ENCODE results near the gene PIEZO1. TPM values are rescaled to one million over a fixed set of nuclear protein-coding genes. Genes with fewer than 3 reads are reported as not detected.

Gene PIEZO1
- polyA plus RNA-seq, 1 of the 3 experiments (the other 2 are of a cell fraction) = 184 TPM

GRCh38 chr16:88827727-88828126 is 42.7 kb upstream of the PIEZO1 start (continued):
- no peak for TF ChIP-seq USF1 (IDR thresholded peaks at IDR 0.05; ENCODE audit: borderline replicate concordance, low read depth)
- TF ChIP-seq FOXM1 (IDR thresholded peaks at IDR 0.05; ENCODE audit: low read depth) = no peak
- TF ChIP-seq MXI1 (IDR thresholded peaks at IDR 0.05; ENCODE audit: low read depth, low read length) = no peak
- no peak for TF ChIP-seq CHD2 (IDR thresholded peaks at IDR 0.05; ENCODE audit: low read length, partially characterized antibody)
- no peak for TF ChIP-seq RCOR1 (IDR thresholded peaks at IDR 0.05; ENCODE audit: low read length)
- TF ChIP-seq SMC3 (IDR thresholded peaks at IDR 0.05; ENCODE audit: low read depth, low read length) = no peak
- TF ChIP-seq FOXJ3 (CRISPR knock-in tag; IDR thresholded peaks at IDR 0.05) = no peak
- no peak for TF ChIP-seq NFIC (IDR thresholded peaks at IDR 0.05; ENCODE audit: borderline replicate concordance)
- TF ChIP-seq NRF1 (IDR thresholded peaks at IDR 0.05; ENCODE audit: low read depth, low read length) = no peak
- TF ChIP-seq TEAD4 (IDR thresholded peaks at IDR 0.05; ENCODE audit: borderline replicate concordance, insufficient read depth) = no peak

- H3K27me3 ChIP-seq (ENCODE audit: insufficient read depth) = no peaks in the 10 kb centered on the region
- TF ChIP-seq POLR2AphosphoS5 (IDR thresholded peaks at IDR 0.05; ENCODE audit: low read depth, low read length) = no peak
- no peak for TF ChIP-seq RAD21 (IDR thresholded peaks at IDR 0.05; ENCODE audit: low read length)
- TF ChIP-seq ELF1 (IDR thresholded peaks at IDR 0.05) = no peak
- no peak for TF ChIP-seq GABPA (IDR thresholded peaks at IDR 0.05; ENCODE audit: low read depth)
- TF ChIP-seq RXRA (IDR thresholded peaks at IDR 0.05; ENCODE audit: borderline replicate concordance, low read depth) = no peak
- TF ChIP-seq EP300 (IDR thresholded peaks at IDR 0.05; ENCODE audit: borderline replicate concordance in 1 of 2, low read depth in 1 of 2, low read length in 1 of 2) = no peak
- no peak for TF ChIP-seq RCOR1 (IDR thresholded peaks at IDR 0.05; ENCODE audit: low read length)
- TF ChIP-seq EZH2phosphoT487 (IDR thresholded peaks at IDR 0.05; ENCODE audit: borderline replicate concordance, low read depth) = no peak
- no peak for TF ChIP-seq FOXJ3 (CRISPR knock-in tag; IDR thresholded peaks at IDR 0.05)
- no peak for TF ChIP-seq USF1 (IDR thresholded peaks at IDR 0.05; ENCODE audit: borderline replicate concordance, low read depth)
- no peak for TF ChIP-seq GATA2 (CRISPR knock-in tag; IDR thresholded peaks at IDR 0.05)
- TF ChIP-seq PBX3 (IDR thresholded peaks at IDR 0.05) = no peak
- TF ChIP-seq SIN3A (IDR thresholded peaks at IDR 0.05; ENCODE audit: borderline replicate concordance, low read depth, low read length) = no peak
- POLR2A ChIA-PET = no interaction called here
- no peaks in the 10 kb centered on the region for H4K20me1 ChIP-seq (ENCODE audit: insufficient read depth)
- H2AFZ ChIP-seq (ENCODE audit: low read depth) = no peak overlapping the region
- no peak for DNase-seq
- no peaks in the 10 kb centered on the region for H3K4me1 ChIP-seq (ENCODE audit: control insufficient read depth in 1 of 2, insufficient read depth in 2 of 2, low read depth in 1 of 2, low read length in 1 of 2)
- no peaks in the 10 kb centered on the region for H3K9me2 ChIP-seq
- no peak overlapping the region for H3K27ac ChIP-seq (ENCODE audit: low read depth in 2 of 2, low read length in 1 of 2)
- no peaks in the 10 kb centered on the region for H3K79me2 ChIP-seq (ENCODE audit: insufficient read depth)
- H3K4me3 ChIP-seq (ENCODE audit: low read depth in 2 of 2, low read length in 1 of 2) = no peak overlapping the region
- H3F3A ChIP-seq (replicated peaks; ENCODE audit: insufficient read depth) = no peaks in the 10 kb centered on the region
- CTCF ChIA-PET = interaction anchor here (0.8 to 2.9 kb wide), 5 partner anchors 10 to 341 kb away, joined by 3 to 15 read pairs (median 3); partner anchors contain the start of gene APRT
- H3K9me3 ChIP-seq = no peaks in the 10 kb centered on the region
- no peak overlapping the region for H3K9ac ChIP-seq
- no peak overlapping the region for H3K4me2 ChIP-seq
- H3K36me3 ChIP-seq (replicated peaks in 1 of 2; ENCODE audit: control insufficient read depth in 1 of 2, insufficient read depth in 2 of 2, low read length in 1 of 2) = peaks cover 0 to 19% of the 10 kb centered on the region in 2 experiments
- WGBS (ENCODE audit: low lambda C conversion rate) = 88% methylated on average over 13 of the region's 26 CpGs
Observed at GRCh38 chr16:88826070-88826840, 41.2 kb upstream of the PIEZO1 start.

Measured in SK-N-SH (cell line).